Hepatocyte (in vitro differentiated cells): Measurements from ENCODE around the gene WIPF3. TPM values are rescaled to one million over a fixed set of nuclear protein-coding genes. Genes with fewer than 3 reads are reported as not detected.

ENCODE experiments used
- DNase-seq: peaks from one replicate; pipeline ENCODE4 v3.0.0-alpha.2; 2016; ENCODE audit warnings: low spot score
- H2AFZ ChIP-seq: fragments of 200-600 bp; sonication (generic); 2 replicates; pipeline ENCODE4 v1.6.0; 2016; ENCODE audit warnings: antibody characterized with exemption, mild to moderate bottlenecking
- H3K27ac ChIP-seq: fragments of 200-600 bp; sonication (generic); 2 replicates; pipeline ENCODE4 v1.5.1; 2016; ENCODE audit warnings: mild to moderate bottlenecking
- H3K27me3 ChIP-seq: fragments of 200-600 bp; sonication (generic); 2 replicates; pipeline ENCODE4 v1.6.1; 2016
- H3K36me3 ChIP-seq: fragments of 200-600 bp; sonication (generic); replicated peaks from 2 replicates; pipeline ENCODE4 v1.5.1; 2016; ENCODE audit warnings: low read depth; ENCODE audit not compliant: insufficient read depth
- H3K4me1 ChIP-seq: fragments of 200-600 bp; sonication (generic); 2 replicates; pipeline ENCODE4 v1.5.1; 2016; ENCODE audit warnings: mild to moderate bottlenecking, moderate library complexity; ENCODE audit not compliant: insufficient read depth
- H3K4me2 ChIP-seq: fragments of 200-600 bp; sonication (generic); 2 replicates; pipeline ENCODE4 v1.6.0; 2016
- H3K4me3 ChIP-seq: fragments of 200-600 bp; sonication (generic); 2 replicates; pipeline ENCODE4 v1.5.1; 2016; ENCODE audit warnings: mild to moderate bottlenecking
- H3K79me2 ChIP-seq: fragments of 200-600 bp; sonication (generic); 2 replicates; pipeline ENCODE4 v1.6.0; 2017; ENCODE audit warnings: mild to moderate bottlenecking
- H3K9me2 ChIP-seq: fragments of 200-600 bp; sonication (generic); replicated peaks from 2 replicates; pipeline ENCODE4 v1.6.0; 2017; ENCODE audit warnings: mild to moderate bottlenecking; ENCODE audit not compliant: insufficient read depth
- H3K9me3 ChIP-seq: fragments of 200-600 bp; sonication (generic); 2 replicates; pipeline ENCODE4 v1.5.1; 2016; ENCODE audit warnings: low read depth, mild to moderate bottlenecking
- H4K20me1 ChIP-seq: fragments of 200-600 bp; sonication (generic); 2 replicates; pipeline ENCODE4 v1.6.0; 2016; ENCODE audit warnings: mild to moderate bottlenecking; ENCODE audit not compliant: insufficient read depth, poor library complexity, severe bottlenecking
- CTCF ChIP-seq: fragments of 200-600 bp; sonication (generic); IDR thresholded peaks from 2 replicates; pipeline ENCODE4 v1.5.1; 2016; ENCODE audit warnings: antibody characterized with exemption, mild to moderate bottlenecking; ENCODE audit not compliant: poor library complexity
- EZH2 ChIP-seq: fragments of 200-600 bp; sonication (generic); IDR thresholded peaks from 2 replicates; pipeline ENCODE4 v1.6.1; 2016; ENCODE audit warnings: antibody characterized with exemption, mild to moderate bottlenecking, borderline replicate concordance
- EZH2phosphoT487 ChIP-seq: fragments of 200-600 bp; sonication (generic); IDR thresholded peaks from one replicate; pipeline ENCODE4 v1.6.1; 2018; ENCODE audit warnings: antibody characterized with exemption, mild to moderate bottlenecking, low read depth, moderate library complexity; ENCODE audit not compliant: unreplicated experiment, severe bottlenecking
- WGBS: methylation state at CpG from one replicate; pipeline ENCODE4 v1.1.6; 2016; ENCODE audit warnings: low lambda C conversion rate; ENCODE audit errors: missing lambda C conversion rate; 5-methylcytosine and 5-hydroxymethylcytosine counted together
- polyA plus RNA-seq: library from polyadenylated mRNA; unstranded; fragments of >200 nt; fragmentation: Nextera tagmentation; extraction: Ambion mirVana; gene quantifications from 2 replicates; pipeline ENCODE4 v1.2.1, GENCODE V29; 2016
- total RNA-seq: library from RNA; depleted of rRNA; stranded (reverse); fragments of >200 nt; gene quantifications from 2 replicates; pipeline ENCODE4 v1.2.3, GENCODE V29; 2014

Gene WIPF3
- total and polyA plus RNA-seq, 2 experiments from 2014 or later: 0.98 to 2.4 TPM

GRCh38 chr7:29895559-29895958 is 89.3 kb downstream of the WIPF3 start:
- no peaks in the 10 kb centered on the region for H3K27me3 ChIP-seq
- no peak overlapping the region for H3K27ac ChIP-seq
- WGBS: 86% methylated on average over 6 of the region's 6 CpGs
- H3K36me3 ChIP-seq: no peaks in the 10 kb centered on the region
- H4K20me1 ChIP-seq: no peaks in the 10 kb centered on the region
- no peak overlapping the region for H2AFZ ChIP-seq
- H3K9me3 ChIP-seq: no peaks in the 10 kb centered on the region
- H3K4me2 ChIP-seq: no peak overlapping the region
- no peak for DNase-seq
- no peaks in the 10 kb centered on the region for H3K79me2 ChIP-seq
- H3K9me2 ChIP-seq: no peaks in the 10 kb centered on the region
- TF ChIP-seq CTCF (no peak), EZH2phosphoT487 (no peak), EZH2 (no peak)
- no peaks in the 10 kb centered on the region for H3K4me1 ChIP-seq
- no peak overlapping the region for H3K4me3 ChIP-seq

- no peak overlapping the region for H3K27ac ChIP-seq
- no peaks in the 10 kb centered on the region for H3K79me2 ChIP-seq
- H3K36me3 ChIP-seq: no peaks in the 10 kb centered on the region
- no peaks in the 10 kb centered on the region for H4K20me1 ChIP-seq
- H3K4me1 ChIP-seq: no peaks in the 10 kb centered on the region
- H3K27me3 ChIP-seq: no peaks in the 10 kb centered on the region
- H3K4me3 ChIP-seq: no peak overlapping the region
- DNase-seq: no peak
- WGBS: 90% methylated on average over 2 of the region's 2 CpGs
- H3K4me2 ChIP-seq: no peak overlapping the region
- H2AFZ ChIP-seq: no peak overlapping the region
- TF ChIP-seq EZH2phosphoT487: no peak
- TF ChIP-seq EZH2: no peak
- TF ChIP-seq CTCF: no peak
- no peaks in the 10 kb centered on the region for H3K9me2 ChIP-seq
- no peaks in the 10 kb centered on the region for H3K9me3 ChIP-seq
Measured at GRCh38 chr7:29896685-29897411, 90.5 kb downstream of the WIPF3 start.

DNA sequence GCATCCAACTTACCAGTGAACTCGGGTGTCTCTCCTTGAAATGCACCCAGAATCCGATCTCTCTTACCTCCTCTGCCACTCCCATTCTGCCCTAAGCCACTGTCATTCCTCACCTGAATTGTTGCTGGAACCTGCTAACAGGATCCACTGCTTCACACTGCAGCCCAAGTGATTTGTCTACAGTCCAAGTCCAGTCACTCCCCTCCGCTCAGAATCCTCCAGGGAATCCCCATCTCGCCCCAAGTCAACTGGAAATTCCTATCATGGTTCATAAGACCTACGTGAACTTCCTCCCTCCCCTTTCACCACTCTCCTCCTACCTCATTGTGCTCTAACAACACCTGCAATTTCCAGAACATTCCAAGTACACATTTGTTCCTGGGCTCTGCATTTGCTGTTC is 92.0 kb downstream of the WIPF3 start:
- Histone ChIP-seq H3K27me3 (no peaks in the 10 kb centered on the region), H3K79me2 (no peaks in the 10 kb centered on the region), H3K4me3 (no peak overlapping the region), H3K4me1 (no peaks in the 10 kb centered on the region), H4K20me1 (no peaks in the 10 kb centered on the region), H3K9me2 (no peaks in the 10 kb centered on the region), H3K4me2 (no peak overlapping the region), H3K27ac (no peak overlapping the region), H2AFZ (no peak overlapping the region), H3K36me3 (no peaks in the 10 kb centered on the region), H3K9me3 (no peaks in the 10 kb centered on the region)
- TF ChIP-seq CTCF (no peak), EZH2phosphoT487 (no peak), EZH2 (no peak)
- no peak for DNase-seq
- 77% methylated on average over 5 of the region's 5 CpGs for WGBS
